Measurements from ENCODE around the gene TERF2IP. TPM values are rescaled to one million over a fixed set of nuclear protein-coding genes. Genes with fewer than 3 reads are reported as not detected.

TERF2IP gene
- polyA plus RNA-seq, 4 donors = 82.3 to 98.4 (median 87.9) TPM

Other genes with a start within 250 kb of the TERF2IP start
- gene CFDP1, start 214.3 kb upstream of the TERF2IP start, polyA plus RNA-seq (ENCODE audit: insufficient read length in 4 of 4) = 100 to 1,000 TPM; 149 to 200 (median 170) TPM
- 10 to 100 TPM; 32.8 to 45.3 (median 40.3) TPM for gene TMEM170A, start 183.1 kb upstream of the TERF2IP start, polyA plus RNA-seq (ENCODE audit: insufficient read length in 4 of 4)
- 1 to 10 TPM in 3 of 4 donors, under 1 TPM in 1; 0.26 to 1.3 (median 1.2) TPM for gene CHST6, start 152.3 kb upstream of the TERF2IP start, polyA plus RNA-seq (ENCODE audit: insufficient read length in 4 of 4)
- 1 to 10 TPM in 1 of 4 donors, under 1 TPM in 3; 0.37 to 1.2 (median 0.61) TPM for gene CHST5, start 111.7 kb upstream of the TERF2IP start, polyA plus RNA-seq (ENCODE audit: insufficient read length in 4 of 4)
- 10 to 100 TPM; 12.1 to 21.2 (median 20.2) TPM for gene TMEM231, start 91.5 kb upstream of the TERF2IP start, polyA plus RNA-seq (ENCODE audit: insufficient read length in 4 of 4)
- gene GABARAPL2, start 81.4 kb upstream of the TERF2IP start, polyA plus RNA-seq (ENCODE audit: insufficient read length in 4 of 4) = 100 to 1,000 TPM; 152 to 195 (median 184) TPM
- 10 to 100 TPM; 35.3 to 59.5 (median 52.3) TPM for gene ADAT1, start 24.5 kb upstream of the TERF2IP start, polyA plus RNA-seq (ENCODE audit: insufficient read length in 4 of 4)
- gene KARS1, start 108 bp upstream of the TERF2IP start, polyA plus RNA-seq (ENCODE audit: insufficient read length in 4 of 4) = 100 to 1,000 TPM; 102 to 152 (median 135) TPM
- gene CPHXL2, start 29.2 kb downstream of the TERF2IP start, polyA plus RNA-seq (ENCODE audit: insufficient read length in 4 of 4) = under 1 TPM in 2 of 4 donors, not detected in 2; 0.15 to 0.19 TPM
- gene DUXB, start 53.7 kb downstream of the TERF2IP start, polyA plus RNA-seq (ENCODE audit: insufficient read length in 4 of 4) = not detected
- not detected for gene CPHXL, start 78.7 kb downstream of the TERF2IP start, polyA plus RNA-seq (ENCODE audit: insufficient read length in 4 of 4)

Data from left renal pelvis (tissue), 4 donors.